Panc1 (cell line): ENCODE data around the gene TAL1. TPM values are rescaled to one million over a fixed set of nuclear protein-coding genes. Genes with fewer than 3 reads are reported as not detected.

Source experiments
- ATAC-seq: fragments of 200-7000 bp; cut with Tn5 transposase; 2 replicates; pipeline ENCODE4 v1.9.1; 2020; ENCODE audit warnings: mild to moderate bottlenecking, moderate library complexity
- BruUV-seq: library from RNA; stranded (reverse); fragments of 400-500 nt; replicated peaks from 2 replicates; lab custom pipeline; 2021; lab: Mats Ljungman, UMichigan
- CTCF ChIA-PET: fragments of 300-600 bp; sonication (Branson Sonifier 250); formaldehyde crosslinking; loops from one replicate; lab custom pipeline; 2022; ENCODE audit warnings: antibody characterized with exemption; lab: Charles Lee
- POLR2A ChIA-PET: fragments of 300-600 bp; sonication (Branson Sonifier 250); formaldehyde crosslinking; loops from one replicate; lab custom pipeline; 2022; ENCODE audit warnings: antibody characterized with exemption; lab: Charles Lee
- DNase-seq: peaks from one replicate; pipeline ENCODE4 v3.0.0-alpha.2; 2010; ENCODE audit warnings: low read depth, low spot score
- H3K27ac ChIP-seq: 2 replicates; pipeline ENCODE4 v1.5.1; 2011; ENCODE audit warnings: mild to moderate bottlenecking, low read length, inconsistent platforms
- H3K27me3 ChIP-seq: fragments of 200-500 bp; sonication (Bioruptor generic); 2 replicates; pipeline ENCODE4 v1.6.0; 2014; ENCODE audit warnings: low read length, inconsistent platforms; ENCODE audit not compliant: control insufficient read depth, insufficient read depth
- H3K36me3 ChIP-seq: fragments of 200-500 bp; sonication (Bioruptor generic); 2 replicates; pipeline ENCODE4 v1.5.1; 2014; ENCODE audit warnings: inconsistent platforms, mild to moderate bottlenecking, low read length, moderate library complexity; ENCODE audit not compliant: control insufficient read depth, insufficient read depth
- H3K4me1 ChIP-seq: 2 replicates; pipeline ENCODE4 v1.5.1; 2011; ENCODE audit warnings: inconsistent platforms, mild to moderate bottlenecking, low read length, moderate library complexity; ENCODE audit not compliant: control insufficient read depth, insufficient read depth
- H3K4me3 ChIP-seq, 2 experiments: 2 replicates each; pipeline ENCODE4 v1.5.1; 2011 to 2012; ENCODE audit warnings: low read depth in 2 of 2, low read length in 2 of 2, mild to moderate bottlenecking in 2 of 2, inconsistent platforms in 1 of 2, moderate library complexity in 1 of 2
- H3K9me3 ChIP-seq: fragments of 200-500 bp; sonication (Bioruptor generic); 2 replicates; pipeline ENCODE4 v1.5.1; 2014; ENCODE audit warnings: low read depth, mild to moderate bottlenecking, inconsistent platforms, low read length, moderate library complexity; ENCODE audit not compliant: control insufficient read depth, insufficient read depth
- POLR2AphosphoS5 ChIP-seq: IDR thresholded peaks from 2 replicates; pipeline ENCODE4 v1.6.1; 2012; ENCODE audit warnings: mild to moderate bottlenecking, low read depth, low read length, moderate library complexity
- SIN3A ChIP-seq: IDR thresholded peaks from 2 replicates; pipeline ENCODE4 v1.6.1; 2012; ENCODE audit warnings: low read depth, mild to moderate bottlenecking, low read length, moderate library complexity, borderline replicate concordance; ENCODE audit not compliant: insufficient read depth
- TCF7L2 ChIP-seq: IDR thresholded peaks from 2 replicates; pipeline ENCODE4 v1.6.1; 2011; ENCODE audit warnings: mild to moderate bottlenecking, low read depth, low read length, inconsistent platforms
- in situ Hi-C: cut with HindIII; loops from 2 replicates; pipeline ENCODE4 v1.10.0; 2016; ENCODE audit warnings: low sequenced_read_pairs, low pct_unique_long_range_greater_than_20kb
- intact Hi-C: fragments of 100-400 bp; cut with micrococcal nuclease; formaldehyde crosslinking; loops from one replicate; pipeline ENCODE4 v1.10.0; 2022; ENCODE audit not compliant: unreplicated experiment
- total RNA-seq: library from RNA; stranded (reverse); gene quantifications from one replicate; pipeline ENCODE4 v1.2.1, GENCODE V29; 2021; ENCODE audit not compliant: unreplicated experiment
- TF ChIP-seq, protein P1 (sequence below), 2 experiments: IDR thresholded peaks; 2 replicates each; pipeline ENCODE4 v1.6.1; 2011 to 2012; ENCODE audit warnings: low read depth in 2 of 2, control low read depth in 1 of 2, low read length in 1 of 2, mild to moderate bottlenecking in 1 of 2, moderate library complexity in 1 of 2; ENCODE audit not compliant: insufficient read depth in 1 of 2
- TF ChIP-seq, protein P2 (sequence below): fragments of 450-650 bp; IDR thresholded peaks from 2 replicates; pipeline ENCODE4 v1.5.1; 2017; ENCODE audit warnings: mild to moderate bottlenecking

The TAL1 gene
- total RNA-seq, 1 experiment from 2014 or later: 0.05 TPM

- CTCF ChIA-PET: no interaction called here
- peaks cover 25% of the 10 kb centered on the region for H3K27me3 ChIP-seq
These were observed 6.5 kb downstream of the TAL1 start for GRCh38 chr1:47225430-47226100.

DNA sequence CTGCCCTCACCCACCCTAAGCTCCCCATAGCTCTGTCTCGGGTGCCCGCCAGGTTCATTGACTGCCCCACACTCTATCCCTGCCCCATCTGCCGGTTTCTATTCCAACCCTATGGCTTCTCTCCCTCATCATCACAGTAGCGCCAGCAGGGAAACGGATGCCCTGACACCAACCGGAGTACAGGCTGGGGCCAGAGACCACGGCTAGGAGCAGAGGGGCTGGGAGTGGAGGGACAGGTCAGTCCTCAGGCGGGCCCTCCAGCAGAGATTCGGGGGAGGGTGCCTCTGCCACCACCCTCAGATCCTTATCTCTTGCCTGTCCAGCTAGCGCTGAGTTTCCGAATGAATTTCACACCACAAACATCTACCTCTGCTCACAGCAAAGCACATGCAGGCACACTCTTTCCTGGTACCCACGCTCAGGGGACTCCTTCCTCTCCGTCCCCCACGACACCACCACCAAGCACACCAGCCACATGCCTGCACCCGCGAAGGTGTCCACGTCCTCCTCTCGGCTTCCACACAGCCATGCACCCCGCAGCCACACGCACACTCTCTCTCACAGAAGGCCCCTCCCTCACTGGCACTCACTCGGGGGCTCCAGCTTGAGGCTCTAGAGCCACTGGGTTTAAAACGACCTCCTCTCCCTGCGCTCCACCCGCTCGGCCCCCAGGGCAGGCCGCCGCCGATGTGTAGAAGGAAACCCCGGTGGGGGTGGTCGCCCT is 7.2 kb downstream of the TAL1 start:
- intact Hi-C loops (no loop called here), in situ Hi-C loops (no loop called here)
- peak overlapping the region; percentile 13 to 14; a peak in 2 of 4 replicates for H3K4me3 ChIP-seq
- BruUV-seq: no TSS peak
- no peak for DNase-seq
- no peaks in the 10 kb centered on the region for H3K9me3 ChIP-seq
- no peaks in the 10 kb centered on the region for H3K36me3 ChIP-seq
- H3K4me1 ChIP-seq: 0 out of 2 replicates have a peak, but pooled peaks cover 2% of the 10 kb centered on the region
- ATAC-seq: peak; percentile 15; the same call in 1 of the 2 replicates
- H3K27ac ChIP-seq: no peak overlapping the region
- TF ChIP-seq TCF7L2 (no peak), POLR2AphosphoS5 (no peak), SIN3A (no peak)
- TF ChIP-seq, protein P1, sequence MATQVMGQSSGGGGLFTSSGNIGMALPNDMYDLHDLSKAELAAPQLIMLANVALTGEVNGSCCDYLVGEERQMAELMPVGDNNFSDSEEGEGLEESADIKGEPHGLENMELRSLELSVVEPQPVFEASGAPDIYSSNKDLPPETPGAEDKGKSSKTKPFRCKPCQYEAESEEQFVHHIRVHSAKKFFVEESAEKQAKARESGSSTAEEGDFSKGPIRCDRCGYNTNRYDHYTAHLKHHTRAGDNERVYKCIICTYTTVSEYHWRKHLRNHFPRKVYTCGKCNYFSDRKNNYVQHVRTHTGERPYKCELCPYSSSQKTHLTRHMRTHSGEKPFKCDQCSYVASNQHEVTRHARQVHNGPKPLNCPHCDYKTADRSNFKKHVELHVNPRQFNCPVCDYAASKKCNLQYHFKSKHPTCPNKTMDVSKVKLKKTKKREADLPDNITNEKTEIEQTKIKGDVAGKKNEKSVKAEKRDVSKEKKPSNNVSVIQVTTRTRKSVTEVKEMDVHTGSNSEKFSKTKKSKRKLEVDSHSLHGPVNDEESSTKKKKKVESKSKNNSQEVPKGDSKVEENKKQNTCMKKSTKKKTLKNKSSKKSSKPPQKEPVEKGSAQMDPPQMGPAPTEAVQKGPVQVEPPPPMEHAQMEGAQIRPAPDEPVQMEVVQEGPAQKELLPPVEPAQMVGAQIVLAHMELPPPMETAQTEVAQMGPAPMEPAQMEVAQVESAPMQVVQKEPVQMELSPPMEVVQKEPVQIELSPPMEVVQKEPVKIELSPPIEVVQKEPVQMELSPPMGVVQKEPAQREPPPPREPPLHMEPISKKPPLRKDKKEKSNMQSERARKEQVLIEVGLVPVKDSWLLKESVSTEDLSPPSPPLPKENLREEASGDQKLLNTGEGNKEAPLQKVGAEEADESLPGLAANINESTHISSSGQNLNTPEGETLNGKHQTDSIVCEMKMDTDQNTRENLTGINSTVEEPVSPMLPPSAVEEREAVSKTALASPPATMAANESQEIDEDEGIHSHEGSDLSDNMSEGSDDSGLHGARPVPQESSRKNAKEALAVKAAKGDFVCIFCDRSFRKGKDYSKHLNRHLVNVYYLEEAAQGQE (IDR thresholded peaks at IDR 0.05; ENCODE audit: insufficient read depth in 1 of 2, low read depth in 2 of 2, low read length in 1 of 2): no peak
- TF ChIP-seq, protein P2, sequence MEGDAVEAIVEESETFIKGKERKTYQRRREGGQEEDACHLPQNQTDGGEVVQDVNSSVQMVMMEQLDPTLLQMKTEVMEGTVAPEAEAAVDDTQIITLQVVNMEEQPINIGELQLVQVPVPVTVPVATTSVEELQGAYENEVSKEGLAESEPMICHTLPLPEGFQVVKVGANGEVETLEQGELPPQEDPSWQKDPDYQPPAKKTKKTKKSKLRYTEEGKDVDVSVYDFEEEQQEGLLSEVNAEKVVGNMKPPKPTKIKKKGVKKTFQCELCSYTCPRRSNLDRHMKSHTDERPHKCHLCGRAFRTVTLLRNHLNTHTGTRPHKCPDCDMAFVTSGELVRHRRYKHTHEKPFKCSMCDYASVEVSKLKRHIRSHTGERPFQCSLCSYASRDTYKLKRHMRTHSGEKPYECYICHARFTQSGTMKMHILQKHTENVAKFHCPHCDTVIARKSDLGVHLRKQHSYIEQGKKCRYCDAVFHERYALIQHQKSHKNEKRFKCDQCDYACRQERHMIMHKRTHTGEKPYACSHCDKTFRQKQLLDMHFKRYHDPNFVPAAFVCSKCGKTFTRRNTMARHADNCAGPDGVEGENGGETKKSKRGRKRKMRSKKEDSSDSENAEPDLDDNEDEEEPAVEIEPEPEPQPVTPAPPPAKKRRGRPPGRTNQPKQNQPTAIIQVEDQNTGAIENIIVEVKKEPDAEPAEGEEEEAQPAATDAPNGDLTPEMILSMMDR: no peak
- H3K27me3 ChIP-seq: peaks cover 19% of the 10 kb centered on the region
- POLR2A ChIA-PET: no interaction called here
- CTCF ChIA-PET: no interaction called here

More at GRCh38 chr1:47225430-47226100, 6.5 kb downstream of the TAL1 start:
- Histone ChIP-seq H3K4me3 (peak overlapping the region in 1 of 2 experiments; percentile 13; a peak in 2 of 4 replicates), H3K36me3 (no peaks in the 10 kb centered on the region), H3K9me3 (no peaks in the 10 kb centered on the region), H3K4me1 (0 out of 2 replicates have a peak, but pooled peaks cover 2% of the 10 kb centered on the region), H3K27ac (no peak overlapping the region)
- no peak for DNase-seq
- in situ Hi-C loops: no loop called here
- intact Hi-C loops: no loop called here
- TF ChIP-seq, protein P1 (IDR thresholded peaks at IDR 0.05; ENCODE audit: insufficient read depth in 1 of 2, low read depth in 2 of 2, low read length in 1 of 2): no peak
- TF ChIP-seq TCF7L2: no peak
- TF ChIP-seq, protein P2: no peak
- no peak for TF ChIP-seq SIN3A
- TF ChIP-seq POLR2AphosphoS5: no peak
- peak; percentile 41; the same call in 1 of the 2 replicates for ATAC-seq
- POLR2A ChIA-PET: no interaction called here
- BruUV-seq: no TSS peak
